Brain microvascular endothelial cell (primary cell): ENCODE data around the gene MED31.

Experiments used
- DNase-seq: peaks from one replicate; pipeline ENCODE4 v3.0.0-alpha.2; 2020
- H3K27ac ChIP-seq: fragments of 250-450 bp; sonication (Bioruptor Pico); 2 replicates; pipeline ENCODE4 v1.5.1; 2020; ENCODE audit warnings: mild to moderate bottlenecking, moderate library complexity
- H3K27me3 ChIP-seq: fragments of 250-450 bp; sonication (Bioruptor Pico); replicated peaks from 2 replicates; pipeline ENCODE4 v1.5.1; 2020; ENCODE audit warnings: mild to moderate bottlenecking
- H3K36me3 ChIP-seq: fragments of 250-450 bp; sonication (Bioruptor Pico); replicated peaks from 2 replicates; pipeline ENCODE4 v1.5.1; 2020; ENCODE audit warnings: mild to moderate bottlenecking
- H3K4me3 ChIP-seq: 2 replicates; pipeline ENCODE4 v1.5.1; 2011; ENCODE audit warnings: low read depth, mild to moderate bottlenecking, control low read depth, low read length, moderate library complexity
- in situ Hi-C: cut with HindIII; loops from 2 replicates; pipeline ENCODE4 v1.10.0; 2017; ENCODE audit warnings: low sequenced_read_pairs, low pct_ligation_motif_present
- TF ChIP-seq, protein P1 (sequence below): IDR thresholded peaks from 2 replicates; pipeline ENCODE4 v1.5.1; 2011; ENCODE audit warnings: low read depth, mild to moderate bottlenecking, moderate library complexity, low read length, control low read depth, inconsistent platforms; ENCODE audit errors: missing control alignments

MED31 gene

DNA sequence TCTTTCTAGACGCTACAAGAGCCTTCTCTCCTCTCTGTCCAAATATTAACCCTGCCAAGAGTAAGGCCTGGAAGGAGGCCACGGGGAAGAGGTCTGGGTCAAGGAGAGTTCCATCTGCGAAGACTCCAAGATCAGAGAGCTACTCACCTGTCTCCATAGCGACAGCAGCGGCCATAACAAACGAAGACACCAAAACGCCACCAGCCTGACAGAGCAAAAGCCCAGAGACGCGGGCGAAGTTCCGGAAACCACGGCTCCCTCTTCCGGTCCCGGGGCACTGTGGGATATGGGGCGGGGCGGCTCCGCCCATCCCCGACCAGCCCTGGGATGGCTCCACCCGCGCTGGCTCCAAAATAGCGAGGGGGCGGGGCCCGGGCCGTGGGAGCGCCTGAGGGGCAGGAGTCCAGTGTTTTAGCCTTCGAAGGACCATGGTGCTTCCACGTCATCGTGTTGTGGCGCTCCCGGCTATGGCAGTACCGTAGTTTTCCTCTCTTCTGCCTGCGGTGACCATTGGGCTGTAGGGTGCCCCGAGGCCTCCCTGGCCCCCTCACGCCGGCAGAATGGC lies at the start of gene MED31, which contains the start of gene C17orf100:
Gene MED31 (minus strand): TSS at position 252 of the 565 bp plus-strand sequence. CDS start 77 bp downstream, at position 175.
Gene C17orf100 (plus strand): TSS at position 409 of the 565 bp plus-strand sequence. CDS start 152 bp downstream, at position 561.
- TF ChIP-seq, protein P1, sequence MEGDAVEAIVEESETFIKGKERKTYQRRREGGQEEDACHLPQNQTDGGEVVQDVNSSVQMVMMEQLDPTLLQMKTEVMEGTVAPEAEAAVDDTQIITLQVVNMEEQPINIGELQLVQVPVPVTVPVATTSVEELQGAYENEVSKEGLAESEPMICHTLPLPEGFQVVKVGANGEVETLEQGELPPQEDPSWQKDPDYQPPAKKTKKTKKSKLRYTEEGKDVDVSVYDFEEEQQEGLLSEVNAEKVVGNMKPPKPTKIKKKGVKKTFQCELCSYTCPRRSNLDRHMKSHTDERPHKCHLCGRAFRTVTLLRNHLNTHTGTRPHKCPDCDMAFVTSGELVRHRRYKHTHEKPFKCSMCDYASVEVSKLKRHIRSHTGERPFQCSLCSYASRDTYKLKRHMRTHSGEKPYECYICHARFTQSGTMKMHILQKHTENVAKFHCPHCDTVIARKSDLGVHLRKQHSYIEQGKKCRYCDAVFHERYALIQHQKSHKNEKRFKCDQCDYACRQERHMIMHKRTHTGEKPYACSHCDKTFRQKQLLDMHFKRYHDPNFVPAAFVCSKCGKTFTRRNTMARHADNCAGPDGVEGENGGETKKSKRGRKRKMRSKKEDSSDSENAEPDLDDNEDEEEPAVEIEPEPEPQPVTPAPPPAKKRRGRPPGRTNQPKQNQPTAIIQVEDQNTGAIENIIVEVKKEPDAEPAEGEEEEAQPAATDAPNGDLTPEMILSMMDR, result no peak
- Histone ChIP-seq H3K27me3 (peaks cover 10% of the 10 kb centered on the region), H3K4me3 (peak within 1 kb of the TSS; percentile 71), H3K27ac (peak within 1 kb of the TSS; percentile 87), H3K36me3 (no peaks in the 10 kb centered on the region)
- in situ Hi-C loops, result no loop called here
- peak; percentile 91 for DNase-seq

DNA sequence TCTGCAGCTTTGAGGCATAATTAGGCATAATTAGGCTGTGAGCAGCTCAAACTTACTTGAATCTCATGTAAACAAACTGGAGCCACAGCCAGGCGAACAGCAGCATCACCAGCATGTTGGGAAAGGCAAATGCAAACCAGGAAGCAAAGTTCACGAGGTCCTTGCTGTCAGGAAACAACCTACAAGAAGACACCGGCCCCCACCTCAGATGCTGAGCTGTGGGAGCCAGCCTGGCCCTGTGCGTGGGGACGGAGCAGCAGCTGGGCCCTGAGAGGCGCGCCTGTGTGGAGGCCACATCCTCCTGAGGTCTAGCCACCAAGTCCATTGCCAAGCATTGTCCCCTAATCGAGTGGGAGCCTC lies 49.5 kb upstream of the MED31 start:
- in situ Hi-C loops, result no loop called here
- H3K27me3 ChIP-seq, result no peaks in the 10 kb centered on the region
- TF ChIP-seq, protein P1, result no peak
- no peak overlapping the region for H3K4me3 ChIP-seq
- no peaks in the 10 kb centered on the region for H3K36me3 ChIP-seq
- no peak for DNase-seq
- H3K27ac ChIP-seq, result no peak overlapping the region

DNA sequence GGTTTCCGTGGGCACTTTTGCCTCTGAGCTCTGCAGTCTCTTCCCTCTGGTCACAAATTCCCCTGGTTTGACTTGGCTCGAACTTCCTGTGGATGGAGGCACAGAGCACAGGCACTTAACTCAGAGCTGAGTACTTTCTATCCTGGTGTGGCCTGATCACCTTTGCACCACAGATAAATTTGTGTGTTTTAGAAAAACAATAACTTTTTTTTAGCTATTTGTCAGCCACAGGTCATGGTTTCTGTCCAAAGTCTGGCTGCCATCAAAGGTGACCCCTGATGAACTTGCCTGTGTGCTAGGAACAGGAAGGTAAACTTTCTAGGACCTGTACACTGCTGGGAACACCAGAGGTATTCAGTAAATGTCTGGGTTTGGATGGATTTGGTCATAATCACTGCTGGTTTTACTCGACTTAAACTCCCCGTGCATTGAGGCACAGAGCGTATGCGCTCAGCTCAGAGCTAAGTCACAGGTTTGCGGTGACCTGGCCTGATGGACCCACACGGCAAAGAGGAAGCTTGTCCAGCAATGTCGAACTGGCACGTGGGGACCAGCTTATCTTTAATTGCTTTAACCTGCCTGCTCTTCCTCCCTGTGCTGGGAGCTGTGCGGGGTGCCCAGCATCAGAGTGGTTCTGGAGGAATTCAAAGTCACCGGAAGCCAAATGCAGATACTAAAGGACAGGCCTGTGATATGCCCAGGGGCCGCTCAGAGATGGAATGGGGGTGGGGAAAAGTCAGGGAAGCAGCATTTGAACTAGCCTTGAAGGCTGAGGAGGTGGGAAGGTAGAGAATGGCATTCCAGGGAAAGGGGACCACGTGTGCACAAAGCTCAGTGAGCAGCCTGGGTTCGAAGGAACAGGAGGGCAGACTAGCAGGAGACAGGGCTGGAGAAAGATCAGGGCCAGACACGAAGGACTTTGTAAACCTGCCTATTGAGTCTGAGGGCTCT lies 48.9 kb upstream of the MED31 start:
- no peak overlapping the region for H3K4me3 ChIP-seq
- in situ Hi-C loops, result no loop called here
- H3K36me3 ChIP-seq, result no peaks in the 10 kb centered on the region
- H3K27me3 ChIP-seq, result no peaks in the 10 kb centered on the region
- no peak for DNase-seq
- no peak overlapping the region for H3K27ac ChIP-seq
- TF ChIP-seq, protein P1, result no peak

DNA sequence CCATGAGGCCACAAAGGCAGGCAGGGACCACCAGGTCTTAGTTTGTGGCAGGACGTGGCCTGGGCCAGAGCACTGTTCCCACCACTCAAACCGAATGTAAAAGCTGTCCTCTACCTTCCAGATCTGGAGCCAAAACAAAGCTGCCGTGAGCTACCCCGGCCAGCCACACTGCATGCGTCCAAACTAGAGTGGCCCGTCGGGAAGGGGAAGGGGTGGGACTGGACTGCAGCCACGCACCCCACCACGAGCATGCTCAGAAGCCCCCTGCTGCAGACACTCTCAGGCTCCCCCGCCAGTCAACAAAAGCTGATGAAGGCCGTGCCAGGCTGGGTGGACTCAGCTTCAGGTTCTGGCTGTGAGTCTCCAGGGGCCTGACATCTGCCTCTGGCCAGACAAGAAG lies 46.6 kb upstream of the MED31 start:
- H3K4me3 ChIP-seq, result no peak overlapping the region
- in situ Hi-C loops, result no loop called here
- no peaks in the 10 kb centered on the region for H3K27me3 ChIP-seq
- no peak for DNase-seq
- no peak overlapping the region for H3K27ac ChIP-seq
- no peaks in the 10 kb centered on the region for H3K36me3 ChIP-seq
- TF ChIP-seq, protein P1, result no peak

DNA sequence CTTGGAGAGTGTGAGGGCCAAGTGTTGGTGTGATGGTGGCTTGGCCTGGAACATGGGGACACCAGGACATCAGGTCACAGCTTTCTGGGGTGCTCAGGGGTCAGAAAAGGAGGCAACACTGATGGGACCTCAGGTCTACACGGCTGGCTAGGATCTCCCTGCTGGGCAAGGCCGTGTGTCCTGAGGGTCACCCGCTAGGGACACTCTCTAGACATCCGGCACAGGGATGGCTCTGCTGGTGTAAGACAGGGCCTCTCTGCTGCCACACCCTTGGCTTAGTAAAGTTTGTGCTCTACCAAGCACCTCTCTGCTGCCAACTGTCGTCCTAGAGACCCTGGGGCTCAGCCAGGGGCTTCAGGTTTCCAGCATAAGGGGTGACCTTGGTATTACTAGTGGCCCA lies 45.5 kb upstream of the MED31 start:
- DNase-seq, result no peak
- in situ Hi-C loops, result no loop called here
- H3K36me3 ChIP-seq, result no peaks in the 10 kb centered on the region
- H3K27me3 ChIP-seq, result no peaks in the 10 kb centered on the region
- TF ChIP-seq, protein P1, result no peak
- no peak overlapping the region for H3K4me3 ChIP-seq
- no peak overlapping the region for H3K27ac ChIP-seq
